K562 (cell line): Measurements from ENCODE around the gene SCPEP1. TPM values are rescaled to one million over a fixed set of nuclear protein-coding genes. Genes with fewer than 3 reads are reported as not detected.

Experiments
- BDP1 ChIP-seq: IDR thresholded peaks from 3 replicates; pipeline ENCODE4 v1.6.1; 2011; ENCODE audit not compliant: insufficient read length, insufficient read depth
- CBX1 ChIP-seq: sonication (generic); IDR thresholded peaks from 2 replicates; pipeline ENCODE4 v1.6.1; 2016; ENCODE audit warnings: antibody characterized with exemption, low read depth, mild to moderate bottlenecking
- CBX5 ChIP-seq: IDR thresholded peaks from 2 replicates; pipeline ENCODE4 v1.6.1; 2014; ENCODE audit warnings: low read depth, borderline replicate concordance
- ELF1 ChIP-seq: fragments of 200-800 bp; sonication (Bioruptor generic); IDR thresholded peaks from 2 replicates; pipeline ENCODE4 v1.6.1; 2016; ENCODE audit warnings: missing genetic modification characterization, missing compliant biosample characterization
- ELF4 ChIP-seq: fragments of 450-650 bp; formaldehyde crosslinking; IDR thresholded peaks from 2 replicates; pipeline ENCODE4 v1.4.0; 2022; ENCODE audit warnings: missing genetic modification characterization
- GTF2A2 ChIP-seq: IDR thresholded peaks from 2 replicates; pipeline ENCODE4 v1.6.1; 2016; ENCODE audit warnings: mild to moderate bottlenecking, missing genetic modification characterization, missing compliant biosample characterization
- GTF2E2 ChIP-seq: fragments of 200-800 bp; sonication (Bioruptor generic); IDR thresholded peaks from 2 replicates; pipeline ENCODE4 v1.6.1; 2016; ENCODE audit warnings: missing genetic modification characterization, missing compliant biosample characterization
- HDAC3 ChIP-seq: fragments of 450-650 bp; IDR thresholded peaks from 2 replicates; pipeline ENCODE4 v1.6.1; 2018; ENCODE audit warnings: borderline replicate concordance, mild to moderate bottlenecking, moderate library complexity; ENCODE audit not compliant: partially characterized antibody
- HDAC8 ChIP-seq: fragments of 450-650 bp; IDR thresholded peaks from 2 replicates; pipeline ENCODE4 v1.6.1; 2016; ENCODE audit warnings: mild to moderate bottlenecking, missing genetic modification characterization, moderate library complexity, missing compliant biosample characterization
- MNT ChIP-seq, 2 experiments: fragments of 450-650 bp; conservative IDR thresholded peaks; 2 replicates each; pipeline ENCODE4 v1.6.1; 2017; ENCODE audit warnings: mild to moderate bottlenecking in 2 of 2, moderate library complexity in 2 of 2
- NFXL1 ChIP-seq: fragments of 450-650 bp; formaldehyde crosslinking; IDR thresholded peaks from 2 replicates; pipeline ENCODE4 v1.4.0; 2021; ENCODE audit warnings: mild to moderate bottlenecking
- POLR2B ChIP-seq: fragments of 450-650 bp; IDR thresholded peaks from 2 replicates; pipeline ENCODE4 v1.6.1; 2018; ENCODE audit warnings: low read depth; ENCODE audit not compliant: partially characterized antibody
- RBM22 ChIP-seq: fragments of 200-400 bp; formaldehyde crosslinking; IDR thresholded peaks from 2 replicates; pipeline ENCODE4 v1.6.1; 2018; ENCODE audit warnings: low read length, low read depth; ENCODE audit not compliant: poor library complexity, severe bottlenecking
- SMC3 ChIP-seq: conservative IDR thresholded peaks from 2 replicates; pipeline ENCODE4 v1.6.1; 2011; ENCODE audit warnings: low read depth, low read length, improper control_type of control experiment; ENCODE audit not compliant: insufficient read depth
- TEAD4 ChIP-seq, 2 experiments: sonication (generic) in 1 of 2; formaldehyde crosslinking in 1 of 2; IDR thresholded peaks; 2 replicates each; pipeline versions ENCODE4 v1.6.1 to v1.8.0; 2012 to 2022; ENCODE audit warnings: borderline replicate concordance in 1 of 2, inconsistent platforms in 1 of 2, low read length in 1 of 2, mild to moderate bottlenecking in 1 of 2, missing genetic modification reagents in 1 of 2
- TGIF2 ChIP-seq: sonication (generic); formaldehyde crosslinking; IDR thresholded peaks from 2 replicates; pipeline ENCODE4 v1.8.1; 2022; ENCODE audit warnings: mild to moderate bottlenecking, missing genetic modification reagents, moderate library complexity
- TSC22D4 ChIP-seq: fragments of 450-650 bp; IDR thresholded peaks from 2 replicates; pipeline ENCODE4 v1.6.1; 2016; ENCODE audit warnings: missing genetic modification characterization, missing biosample characterization, control low read depth
- ZNF354B ChIP-seq: fragments of 250-450 bp; sonication (Bioruptor Pico); IDR thresholded peaks from 2 replicates; pipeline ENCODE4 v1.4.0; 2020
- ZNF507 ChIP-seq: conservative IDR thresholded peaks from 2 replicates; pipeline ENCODE4 v1.6.1; 2017; ENCODE audit warnings: missing genetic modification characterization, missing compliant biosample characterization
- polyA plus RNA-seq, 8 experiments: library from polyadenylated mRNA; depleted of rRNA in 4 of 8; stranded (reverse) in 5 of 8; unstranded in 3 of 8; fragments of >200 nt; fragmentation: Nextera tagmentation in 2 of 8; fragmentation: Illumina TruSeq in 1 of 8; extraction: Ambion mirVana in 2 of 8; extraction: Trizol in 1 of 8; gene quantifications; 2 replicates each; pipeline versions ENCODE4 v1.2.1 to v1.2.3, GENCODE V29; 2011 to 2014; ENCODE audit warnings: inconsistent platforms in 1 of 8, missing spikeins in 1 of 8
- total RNA-seq, 7 experiments: library from RNA; depleted of rRNA in 6 of 7; stranded (reverse); fragments of >200 nt in 6 of 7; fragmentation: Illumina TruSeq in 2 of 7; extraction: Trizol in 2 of 7; gene quantifications; 2 replicates each; pipeline versions ENCODE4 v1.2.1 to v1.2.3, GENCODE V29; 2011 to 2021; ENCODE audit warnings: low replicate concordance in 1 of 7
- TF ChIP-seq, protein P1 (sequence below): sonication (generic); formaldehyde crosslinking; IDR thresholded peaks from 2 replicates; pipeline ENCODE4 v1.8.0; 2023; ENCODE audit warnings: mild to moderate bottlenecking, missing genetic modification reagents
- TF ChIP-seq, protein P2 (sequence below): fragments of 250-450 bp; sonication (Bioruptor Pico); IDR thresholded peaks from 2 replicates; pipeline ENCODE4 v1.5.0; 2022; ENCODE audit warnings: mild to moderate bottlenecking

SCPEP1 gene
- total and polyA plus RNA-seq, 9 of the 15 experiments (the other 6 are each of a cell fraction or from before 2014, with no cell fraction given), result 5.1 to 14.8 (median 7.2) TPM

GRCh38 chr17:56985371-56986162 is 7.6 kb downstream of the SCPEP1 start (continued):
- TF ChIP-seq, protein P1, sequence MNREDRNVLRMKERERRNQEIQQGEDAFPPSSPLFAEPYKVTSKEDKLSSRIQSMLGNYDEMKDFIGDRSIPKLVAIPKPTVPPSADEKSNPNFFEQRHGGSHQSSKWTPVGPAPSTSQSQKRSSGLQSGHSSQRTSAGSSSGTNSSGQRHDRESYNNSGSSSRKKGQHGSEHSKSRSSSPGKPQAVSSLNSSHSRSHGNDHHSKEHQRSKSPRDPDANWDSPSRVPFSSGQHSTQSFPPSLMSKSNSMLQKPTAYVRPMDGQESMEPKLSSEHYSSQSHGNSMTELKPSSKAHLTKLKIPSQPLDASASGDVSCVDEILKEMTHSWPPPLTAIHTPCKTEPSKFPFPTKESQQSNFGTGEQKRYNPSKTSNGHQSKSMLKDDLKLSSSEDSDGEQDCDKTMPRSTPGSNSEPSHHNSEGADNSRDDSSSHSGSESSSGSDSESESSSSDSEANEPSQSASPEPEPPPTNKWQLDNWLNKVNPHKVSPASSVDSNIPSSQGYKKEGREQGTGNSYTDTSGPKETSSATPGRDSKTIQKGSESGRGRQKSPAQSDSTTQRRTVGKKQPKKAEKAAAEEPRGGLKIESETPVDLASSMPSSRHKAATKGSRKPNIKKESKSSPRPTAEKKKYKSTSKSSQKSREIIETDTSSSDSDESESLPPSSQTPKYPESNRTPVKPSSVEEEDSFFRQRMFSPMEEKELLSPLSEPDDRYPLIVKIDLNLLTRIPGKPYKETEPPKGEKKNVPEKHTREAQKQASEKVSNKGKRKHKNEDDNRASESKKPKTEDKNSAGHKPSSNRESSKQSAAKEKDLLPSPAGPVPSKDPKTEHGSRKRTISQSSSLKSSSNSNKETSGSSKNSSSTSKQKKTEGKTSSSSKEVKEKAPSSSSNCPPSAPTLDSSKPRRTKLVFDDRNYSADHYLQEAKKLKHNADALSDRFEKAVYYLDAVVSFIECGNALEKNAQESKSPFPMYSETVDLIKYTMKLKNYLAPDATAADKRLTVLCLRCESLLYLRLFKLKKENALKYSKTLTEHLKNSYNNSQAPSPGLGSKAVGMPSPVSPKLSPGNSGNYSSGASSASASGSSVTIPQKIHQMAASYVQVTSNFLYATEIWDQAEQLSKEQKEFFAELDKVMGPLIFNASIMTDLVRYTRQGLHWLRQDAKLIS (CRISPR knock-in tag), result no peak
- TF ChIP-seq BDP1 (no peak), ZNF507 (tag) (no peak), TSC22D4 (tag) (no peak), POLR2B (peak; percentile 23), CBX1 (no peak), CBX5 (no peak; the same call in 1 of the 2 replicates), NFXL1 (CRISPR knock-in tag) (no peak), HDAC8 (tag) (no peak), HDAC3 (peak; percentile 46), TGIF2 (CRISPR knock-in tag) (no peak), RBM22 (no peak), ZNF354B (CRISPR knock-in tag) (no peak), GTF2E2 (tag) (no peak), MNT (conservative IDR thresholded peaks at IDR 0.05) (no peak; a peak in 1 of 4 replicates), SMC3 (no peak), ELF1 (tag) (no peak; the same call in 1 of the 2 replicates), GTF2A2 (tag) (no peak), TEAD4 (IDR thresholded peaks at IDR 0.05; ENCODE audit: low read length) (peak; percentile 80), TEAD4 (CRISPR knock-in tag; IDR thresholded peaks at IDR 0.05; ENCODE audit: borderline replicate concordance) (no peak), ELF4 (CRISPR knock-in tag) (peak; percentile 97)
- TF ChIP-seq, protein P2, sequence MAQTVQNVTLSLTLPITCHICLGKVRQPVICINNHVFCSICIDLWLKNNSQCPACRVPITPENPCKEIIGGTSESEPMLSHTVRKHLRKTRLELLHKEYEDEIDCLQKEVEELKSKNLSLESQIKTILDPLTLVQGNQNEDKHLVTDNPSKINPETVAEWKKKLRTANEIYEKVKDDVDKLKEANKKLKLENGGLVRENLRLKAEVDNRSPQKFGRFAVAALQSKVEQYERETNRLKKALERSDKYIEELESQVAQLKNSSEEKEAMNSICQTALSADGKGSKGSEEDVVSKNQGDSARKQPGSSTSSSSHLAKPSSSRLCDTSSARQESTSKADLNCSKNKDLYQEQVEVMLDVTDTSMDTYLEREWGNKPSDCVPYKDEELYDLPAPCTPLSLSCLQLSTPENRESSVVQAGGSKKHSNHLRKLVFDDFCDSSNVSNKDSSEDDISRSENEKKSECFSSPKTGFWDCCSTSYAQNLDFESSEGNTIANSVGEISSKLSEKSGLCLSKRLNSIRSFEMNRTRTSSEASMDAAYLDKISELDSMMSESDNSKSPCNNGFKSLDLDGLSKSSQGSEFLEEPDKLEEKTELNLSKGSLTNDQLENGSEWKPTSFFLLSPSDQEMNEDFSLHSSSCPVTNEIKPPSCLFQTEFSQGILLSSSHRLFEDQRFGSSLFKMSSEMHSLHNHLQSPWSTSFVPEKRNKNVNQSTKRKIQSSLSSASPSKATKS (CRISPR knock-in tag), result no peak
